ENCODE data around the gene BEND4.

Gene BEND4

GRCh38 chr4:42136371-42136770 lies 16.1 kb downstream of the BEND4 start:
- Mint-ChIP-seq H3K27ac (no peak overlapping the region), H3K4me1 (peaks cover 6% of the 10 kb centered on the region)

GRCh38 chr4:42133006-42133405 lies 19.4 kb downstream of the BEND4 start:
- peaks cover 23% of the 10 kb centered on the region for H3K4me1 Mint-ChIP-seq
- no peak for ATAC-seq
- H3K4me3 Mint-ChIP-seq = no peak overlapping the region
- H3K9me3 Mint-ChIP-seq = no peaks in the 10 kb centered on the region
- H3K27ac Mint-ChIP-seq = no peak overlapping the region
- H3K36me3 Mint-ChIP-seq = peaks cover 35% of the 10 kb centered on the region
- H3K27me3 Mint-ChIP-seq = no peaks in the 10 kb centered on the region

More at GRCh38 chr4:42136371-42136770, 16.1 kb downstream of the BEND4 start:
- no peaks in the 10 kb centered on the region for H3K27me3 Mint-ChIP-seq
- H3K9me3 Mint-ChIP-seq = no peaks in the 10 kb centered on the region
- peaks cover 31% of the 10 kb centered on the region for H3K36me3 Mint-ChIP-seq
- ATAC-seq = no peak
- H3K4me3 Mint-ChIP-seq = no peak overlapping the region

GRCh38 chr4:42132099-42132498 lies 20.4 kb downstream of the BEND4 start:
- no peak for ATAC-seq
- Mint-ChIP-seq H3K4me1 (peaks cover 28% of the 10 kb centered on the region), H3K4me3 (no peak overlapping the region), H3K27ac (no peak overlapping the region), H3K27me3 (no peaks in the 10 kb centered on the region), H3K36me3 (peaks cover 26% of the 10 kb centered on the region), H3K9me3 (no peaks in the 10 kb centered on the region)

- peaks cover 24% of the 10 kb centered on the region for H3K36me3 Mint-ChIP-seq
- peaks cover 7% of the 10 kb centered on the region for H3K4me1 Mint-ChIP-seq
- no peak overlapping the region for H3K4me3 Mint-ChIP-seq
- no peaks in the 10 kb centered on the region for H3K9me3 Mint-ChIP-seq
- no peak overlapping the region for H3K27ac Mint-ChIP-seq
- ATAC-seq = no peak
- H3K27me3 Mint-ChIP-seq = no peaks in the 10 kb centered on the region
Observed at GRCh38 chr4:42123071-42123644, 29.3 kb downstream of the BEND4 start.

GRCh38 chr4:42122237-42122636 lies 30.2 kb downstream of the BEND4 start:
- Mint-ChIP-seq H3K27ac (no peak overlapping the region), H3K4me1 (no peaks in the 10 kb centered on the region), H3K4me3 (no peak overlapping the region), H3K36me3 (peaks cover 30% of the 10 kb centered on the region), H3K9me3 (no peaks in the 10 kb centered on the region), H3K27me3 (no peaks in the 10 kb centered on the region)
- no peak for ATAC-seq

- Mint-ChIP-seq H3K9me3 (no peaks in the 10 kb centered on the region), H3K27me3 (no peaks in the 10 kb centered on the region), H3K27ac (no peak overlapping the region), H3K4me1 (no peaks in the 10 kb centered on the region), H3K4me3 (no peak overlapping the region), H3K36me3 (peaks cover 34% of the 10 kb centered on the region)
- ATAC-seq = no peak
Observed at GRCh38 chr4:42119886-42120285, 32.6 kb downstream of the BEND4 start.

GRCh38 chr4:42112846-42113245 lies 39.6 kb downstream of the BEND4 start:
- H3K9me3 Mint-ChIP-seq = peaks cover 5% of the 10 kb centered on the region
- H3K27me3 Mint-ChIP-seq = no peaks in the 10 kb centered on the region
- ATAC-seq = no peak
- no peaks in the 10 kb centered on the region for H3K4me1 Mint-ChIP-seq
- peaks cover 40% of the 10 kb centered on the region for H3K36me3 Mint-ChIP-seq
- H3K27ac Mint-ChIP-seq = no peak overlapping the region
- no peak overlapping the region for H3K4me3 Mint-ChIP-seq

GRCh38 chr4:42104521-42104920 lies 47.9 kb downstream of the BEND4 start:
- Mint-ChIP-seq H3K4me3 (no peak overlapping the region), H3K4me1 (no peaks in the 10 kb centered on the region), H3K36me3 (peaks cover 27% of the 10 kb centered on the region), H3K27me3 (no peaks in the 10 kb centered on the region), H3K9me3 (peaks cover 5% of the 10 kb centered on the region), H3K27ac (no peak overlapping the region)
- ATAC-seq = no peak

- Mint-ChIP-seq H3K4me3 (no peak overlapping the region), H3K9me3 (no peaks in the 10 kb centered on the region), H3K27me3 (no peaks in the 10 kb centered on the region), H3K27ac (no peak overlapping the region), H3K36me3 (peaks cover 20% of the 10 kb centered on the region), H3K4me1 (no peaks in the 10 kb centered on the region)
- ATAC-seq = no peak
Observed at GRCh38 chr4:42101446-42101975, 50.9 kb downstream of the BEND4 start.

GRCh38 chr4:42088386-42088785 lies 64.1 kb downstream of the BEND4 start:
- H3K27ac Mint-ChIP-seq = no peak overlapping the region
- no peaks in the 10 kb centered on the region for H3K9me3 Mint-ChIP-seq
- ATAC-seq = no peak
- peaks cover 34% of the 10 kb centered on the region for H3K36me3 Mint-ChIP-seq
- H3K27me3 Mint-ChIP-seq = no peaks in the 10 kb centered on the region
- H3K4me3 Mint-ChIP-seq = no peak overlapping the region
- H3K4me1 Mint-ChIP-seq = no peaks in the 10 kb centered on the region

- Mint-ChIP-seq H3K27me3 (no peaks in the 10 kb centered on the region), H3K4me1 (no peaks in the 10 kb centered on the region), H3K27ac (no peak overlapping the region), H3K4me3 (no peak overlapping the region), H3K9me3 (no peaks in the 10 kb centered on the region), H3K36me3 (peaks cover 42% of the 10 kb centered on the region)
- no peak for ATAC-seq
Observed at GRCh38 chr4:42083816-42084215, 68.6 kb downstream of the BEND4 start.

- no peaks in the 10 kb centered on the region for H3K4me1 Mint-ChIP-seq
- peaks cover 34% of the 10 kb centered on the region for H3K36me3 Mint-ChIP-seq
- H3K27me3 Mint-ChIP-seq = no peaks in the 10 kb centered on the region
- no peak overlapping the region for H3K27ac Mint-ChIP-seq
- ATAC-seq = no peak
- H3K9me3 Mint-ChIP-seq = no peaks in the 10 kb centered on the region
- H3K4me3 Mint-ChIP-seq = no peak overlapping the region
Observed at GRCh38 chr4:42080306-42080705, 72.1 kb downstream of the BEND4 start.

- Mint-ChIP-seq H3K9me3 (no peaks in the 10 kb centered on the region), H3K4me3 (no peak overlapping the region), H3K4me1 (no peaks in the 10 kb centered on the region), H3K27ac (no peak overlapping the region), H3K36me3 (peaks cover 37% of the 10 kb centered on the region), H3K27me3 (no peaks in the 10 kb centered on the region)
- peak; percentile 61 for ATAC-seq
Observed at GRCh38 chr4:42078184-42078801, 74.2 kb downstream of the BEND4 start.

- no peaks in the 10 kb centered on the region for H3K9me3 Mint-ChIP-seq
- ATAC-seq = no peak
- no peak overlapping the region for H3K27ac Mint-ChIP-seq
- H3K4me3 Mint-ChIP-seq = no peak overlapping the region
- H3K36me3 Mint-ChIP-seq = peaks cover 48% of the 10 kb centered on the region
- no peaks in the 10 kb centered on the region for H3K27me3 Mint-ChIP-seq
- no peaks in the 10 kb centered on the region for H3K4me1 Mint-ChIP-seq
Observed at GRCh38 chr4:42074294-42074693, 78.2 kb downstream of the BEND4 start.

- Mint-ChIP-seq H3K36me3 (peaks cover 41% of the 10 kb centered on the region), H3K27me3 (no peaks in the 10 kb centered on the region), H3K4me3 (no peak overlapping the region), H3K27ac (no peak overlapping the region), H3K9me3 (no peaks in the 10 kb centered on the region), H3K4me1 (no peaks in the 10 kb centered on the region)
- no peak for ATAC-seq
Observed at GRCh38 chr4:42070463-42070862, 82.0 kb downstream of the BEND4 start.

GRCh38 chr4:42067264-42067663 lies 85.2 kb downstream of the BEND4 start:
- Mint-ChIP-seq H3K36me3 (peaks cover 40% of the 10 kb centered on the region), H3K4me3 (no peak overlapping the region), H3K4me1 (no peaks in the 10 kb centered on the region), H3K27me3 (no peaks in the 10 kb centered on the region), H3K9me3 (no peaks in the 10 kb centered on the region), H3K27ac (no peak overlapping the region)
- no peak for ATAC-seq
